Measurements from ENCODE around the gene SLC25A31.

The SLC25A31 gene

DNA sequence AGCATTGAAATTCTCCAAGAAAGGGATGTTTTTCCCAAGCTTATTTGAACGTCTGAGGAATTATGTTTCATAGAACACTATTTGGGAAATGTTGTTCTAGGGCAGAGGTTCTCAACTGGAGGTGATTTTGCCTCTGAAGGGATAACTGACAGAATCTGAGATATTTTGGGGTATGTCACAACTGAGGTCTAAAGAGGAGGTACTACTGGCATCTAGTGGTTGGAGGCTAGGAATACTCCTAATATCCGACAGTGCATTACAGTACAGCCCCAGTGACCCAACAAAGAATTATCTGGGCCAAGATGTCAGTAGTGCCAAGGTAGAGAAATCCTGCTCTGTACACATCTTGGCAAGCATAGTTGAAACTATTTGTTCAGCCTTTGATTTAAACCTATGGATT is 58.3 kb downstream of the SLC25A31 start:
- Histone ChIP-seq H3K27ac (ENCODE audit: low read depth in 2 of 2, low read length in 2 of 2) (no peak overlapping the region), H3K36me3 (ENCODE audit: control insufficient read depth in 2 of 2, insufficient read depth in 2 of 2, low read length in 2 of 2) (no peaks in the 10 kb centered on the region), H3K9me3 (ENCODE audit: control insufficient read depth in 2 of 2, low read length in 2 of 2) (no peaks in the 10 kb centered on the region), H3K4me1 (ENCODE audit: control insufficient read depth in 2 of 2, insufficient read depth in 2 of 2, low read length in 2 of 2) (no peaks in the 10 kb centered on the region), H3K4me3 (ENCODE audit: low read length in 2 of 2) (no peak overlapping the region), H3K9ac (ENCODE audit: low read depth in 1 of 2, low read length in 2 of 2) (no peak overlapping the region), H3K27me3 (ENCODE audit: control insufficient read depth in 2 of 2, insufficient read depth in 2 of 2, low read length in 2 of 2) (no peaks in the 10 kb centered on the region)

DNA sequence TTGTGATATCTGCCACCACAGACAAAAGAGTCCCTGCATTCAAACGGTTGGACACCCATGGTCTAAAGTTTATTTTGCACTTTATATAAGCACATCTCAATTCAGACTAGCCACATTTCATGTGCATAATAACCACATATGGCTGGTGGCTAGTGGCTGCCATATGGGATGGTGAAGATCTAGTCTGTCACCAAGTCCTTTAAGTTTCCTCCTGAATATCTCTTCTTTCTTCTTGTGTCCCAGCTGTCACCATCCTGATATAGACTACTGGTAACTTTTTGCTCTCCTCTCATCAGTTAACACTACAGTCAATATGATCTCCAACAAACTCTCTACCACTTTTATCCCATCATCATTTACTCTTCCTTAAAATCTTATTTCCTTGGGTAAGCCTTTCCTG is 61.2 kb downstream of the SLC25A31 start:
- no peak overlapping the region for H3K4me3 ChIP-seq (ENCODE audit: low read length in 2 of 2)
- no peak overlapping the region for H3K9ac ChIP-seq (ENCODE audit: low read depth in 1 of 2, low read length in 2 of 2)
- no peak overlapping the region for H3K27ac ChIP-seq (ENCODE audit: low read depth in 2 of 2, low read length in 2 of 2)
- H3K9me3 ChIP-seq (ENCODE audit: control insufficient read depth in 2 of 2, low read length in 2 of 2), result no peaks in the 10 kb centered on the region
- H3K27me3 ChIP-seq (ENCODE audit: control insufficient read depth in 2 of 2, insufficient read depth in 2 of 2, low read length in 2 of 2), result no peaks in the 10 kb centered on the region
- H3K36me3 ChIP-seq (ENCODE audit: control insufficient read depth in 2 of 2, insufficient read depth in 2 of 2, low read length in 2 of 2), result no peaks in the 10 kb centered on the region
- no peaks in the 10 kb centered on the region for H3K4me1 ChIP-seq (ENCODE audit: control insufficient read depth in 2 of 2, insufficient read depth in 2 of 2, low read length in 2 of 2)

DNA sequence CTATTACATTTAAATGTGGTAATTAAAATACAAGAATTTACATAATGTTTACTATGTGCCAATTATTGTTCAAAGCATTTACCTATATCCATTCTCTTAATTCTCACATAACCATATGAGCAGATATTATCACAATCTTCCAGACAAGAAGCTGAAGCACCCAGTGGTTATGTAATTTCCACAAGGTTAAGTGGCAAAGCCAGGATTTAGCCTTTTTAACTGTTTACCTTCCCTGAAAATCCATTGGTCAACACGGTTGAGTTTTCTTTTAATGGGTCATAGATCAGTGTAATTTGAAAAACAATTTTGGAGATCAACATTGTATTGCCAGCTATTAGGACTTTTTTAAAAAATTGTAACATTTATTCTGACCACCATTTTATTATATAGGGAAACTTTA is 63.3 kb downstream of the SLC25A31 start:
- Histone ChIP-seq H3K27ac (ENCODE audit: low read depth in 2 of 2, low read length in 2 of 2) (no peak overlapping the region), H3K4me1 (ENCODE audit: control insufficient read depth in 2 of 2, insufficient read depth in 2 of 2, low read length in 2 of 2) (no peaks in the 10 kb centered on the region), H3K27me3 (ENCODE audit: control insufficient read depth in 2 of 2, insufficient read depth in 2 of 2, low read length in 2 of 2) (no peaks in the 10 kb centered on the region), H3K4me3 (ENCODE audit: low read length in 2 of 2) (no peak overlapping the region), H3K9me3 (ENCODE audit: control insufficient read depth in 2 of 2, low read length in 2 of 2) (no peaks in the 10 kb centered on the region), H3K36me3 (ENCODE audit: control insufficient read depth in 2 of 2, insufficient read depth in 2 of 2, low read length in 2 of 2) (no peaks in the 10 kb centered on the region), H3K9ac (ENCODE audit: low read depth in 1 of 2, low read length in 2 of 2) (no peak overlapping the region)

DNA sequence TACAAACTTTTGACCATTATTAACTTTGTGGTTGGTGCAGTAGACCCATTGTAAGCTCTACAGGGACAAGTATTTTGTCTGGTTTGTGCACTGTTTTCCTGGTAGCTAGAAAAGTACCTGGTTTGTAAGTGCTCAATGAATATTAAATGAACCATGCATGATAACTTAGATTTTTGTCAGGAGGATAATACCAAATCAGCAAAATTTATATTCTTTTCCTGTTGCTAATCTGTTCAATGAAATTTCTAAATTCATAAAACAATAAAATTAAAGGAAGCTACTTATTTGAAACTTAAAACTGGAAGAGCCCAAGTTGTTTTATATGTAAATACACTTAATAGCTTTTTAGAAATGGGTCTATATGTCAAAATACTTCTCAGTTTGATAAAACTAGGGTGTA is 69.5 kb downstream of the SLC25A31 start:
- H3K27me3 ChIP-seq (ENCODE audit: control insufficient read depth in 2 of 2, insufficient read depth in 2 of 2, low read length in 2 of 2), result no peaks in the 10 kb centered on the region
- H3K9me3 ChIP-seq (ENCODE audit: control insufficient read depth in 2 of 2, low read length in 2 of 2), result no peaks in the 10 kb centered on the region
- H3K36me3 ChIP-seq (ENCODE audit: control insufficient read depth in 2 of 2, insufficient read depth in 2 of 2, low read length in 2 of 2), result no peaks in the 10 kb centered on the region
- H3K27ac ChIP-seq (ENCODE audit: low read depth in 2 of 2, low read length in 2 of 2), result no peak overlapping the region
- H3K4me3 ChIP-seq (ENCODE audit: low read length in 2 of 2), result no peak overlapping the region
- no peak overlapping the region for H3K9ac ChIP-seq (ENCODE audit: low read depth in 1 of 2, low read length in 2 of 2)
- no peaks in the 10 kb centered on the region for H3K4me1 ChIP-seq (ENCODE audit: control insufficient read depth in 2 of 2, insufficient read depth in 2 of 2, low read length in 2 of 2)

DNA sequence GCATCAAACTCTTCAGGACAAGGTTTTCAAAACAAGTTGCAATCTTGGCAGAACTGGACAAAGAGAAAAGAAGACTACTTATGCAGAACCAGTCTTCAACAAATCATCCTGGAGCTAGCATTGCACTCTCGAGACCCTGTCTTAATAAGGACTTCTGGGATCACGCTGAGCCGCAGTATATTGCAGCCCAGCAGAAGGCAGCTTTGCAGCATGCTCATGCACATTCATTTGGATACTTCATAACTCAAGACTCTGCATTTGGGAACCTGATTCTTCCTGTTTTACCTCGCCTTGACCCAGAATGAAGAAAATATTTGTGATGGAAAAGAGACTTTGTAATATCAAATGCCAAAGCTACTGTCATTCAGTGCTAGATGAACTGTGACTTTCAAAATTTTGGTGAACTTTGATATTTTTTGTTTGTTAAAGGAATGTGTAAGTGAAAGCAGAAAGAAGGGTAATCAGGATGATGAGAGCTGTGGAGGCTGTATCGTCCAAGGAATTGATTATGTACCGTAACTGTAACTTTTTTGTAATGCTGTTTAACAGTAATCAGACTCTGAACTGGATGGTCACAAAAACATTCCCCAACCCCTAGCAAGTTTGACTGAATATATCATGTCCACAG is 79.1 kb downstream of the SLC25A31 start:
- Histone ChIP-seq H3K4me3 (ENCODE audit: low read length in 2 of 2) (no peak overlapping the region), H3K27me3 (ENCODE audit: control insufficient read depth in 2 of 2, insufficient read depth in 2 of 2, low read length in 2 of 2) (no peaks in the 10 kb centered on the region), H3K27ac (ENCODE audit: low read depth in 2 of 2, low read length in 2 of 2) (no peak overlapping the region), H3K36me3 (ENCODE audit: control insufficient read depth in 2 of 2, insufficient read depth in 2 of 2, low read length in 2 of 2) (no peaks in the 10 kb centered on the region), H3K9me3 (ENCODE audit: control insufficient read depth in 2 of 2, low read length in 2 of 2) (no peaks in the 10 kb centered on the region), H3K9ac (ENCODE audit: low read depth in 1 of 2, low read length in 2 of 2) (no peak overlapping the region), H3K4me1 (ENCODE audit: control insufficient read depth in 2 of 2, insufficient read depth in 2 of 2, low read length in 2 of 2) (no peaks in the 10 kb centered on the region)

DNA sequence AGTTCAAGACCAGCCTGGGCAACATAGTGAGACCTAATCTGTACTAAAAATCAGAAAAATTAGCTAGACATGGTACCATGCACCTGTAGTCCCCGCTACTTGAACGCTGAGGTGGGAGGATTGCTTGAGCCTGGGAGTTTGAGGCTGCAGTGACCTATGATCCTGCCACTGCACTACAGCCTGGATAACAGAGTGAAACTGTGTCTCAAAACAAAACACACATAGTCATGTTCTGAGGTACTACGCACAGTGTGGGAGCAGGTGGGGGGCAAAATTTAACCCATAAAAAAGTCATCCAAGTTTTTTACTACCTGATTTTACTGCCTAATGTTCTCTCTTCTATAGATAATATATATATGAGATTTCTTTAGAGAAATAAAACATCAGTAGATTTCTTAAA is 80.4 kb downstream of the SLC25A31 start:
- Histone ChIP-seq H3K27ac (ENCODE audit: low read depth in 2 of 2, low read length in 2 of 2) (no peak overlapping the region), H3K9ac (ENCODE audit: low read depth in 1 of 2, low read length in 2 of 2) (no peak overlapping the region), H3K4me1 (ENCODE audit: control insufficient read depth in 2 of 2, insufficient read depth in 2 of 2, low read length in 2 of 2) (no peaks in the 10 kb centered on the region), H3K9me3 (ENCODE audit: control insufficient read depth in 2 of 2, low read length in 2 of 2) (no peaks in the 10 kb centered on the region), H3K36me3 (ENCODE audit: control insufficient read depth in 2 of 2, insufficient read depth in 2 of 2, low read length in 2 of 2) (no peaks in the 10 kb centered on the region), H3K4me3 (ENCODE audit: low read length in 2 of 2) (no peak overlapping the region), H3K27me3 (ENCODE audit: control insufficient read depth in 2 of 2, insufficient read depth in 2 of 2, low read length in 2 of 2) (no peaks in the 10 kb centered on the region)

DNA sequence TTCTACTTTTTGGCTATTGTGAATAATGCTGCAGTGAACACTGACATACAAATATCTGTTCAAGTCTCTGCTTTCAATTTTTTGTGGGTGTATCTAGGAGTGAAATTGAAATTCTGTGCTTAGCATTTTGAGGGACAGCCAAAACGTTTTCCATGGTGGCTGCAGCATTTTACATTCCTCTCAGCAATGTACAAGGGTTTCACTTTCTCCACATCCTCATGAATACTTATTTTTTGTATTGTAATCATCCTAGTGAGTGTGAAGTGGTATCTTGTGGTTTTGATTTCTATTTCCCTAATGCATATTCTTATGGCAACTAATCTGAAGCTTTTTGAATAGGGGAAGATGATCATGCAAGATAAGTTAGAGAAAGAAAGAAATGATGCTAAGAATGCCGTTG is 92.2 kb downstream of the SLC25A31 start:
- Histone ChIP-seq H3K9ac (ENCODE audit: low read depth in 1 of 2, low read length in 2 of 2) (no peak overlapping the region), H3K27ac (ENCODE audit: low read depth in 2 of 2, low read length in 2 of 2) (no peak overlapping the region), H3K9me3 (ENCODE audit: control insufficient read depth in 2 of 2, low read length in 2 of 2) (no peaks in the 10 kb centered on the region), H3K27me3 (ENCODE audit: control insufficient read depth in 2 of 2, insufficient read depth in 2 of 2, low read length in 2 of 2) (no peaks in the 10 kb centered on the region), H3K4me3 (ENCODE audit: low read length in 2 of 2) (no peak overlapping the region), H3K4me1 (ENCODE audit: control insufficient read depth in 2 of 2, insufficient read depth in 2 of 2, low read length in 2 of 2) (no peaks in the 10 kb centered on the region), H3K36me3 (ENCODE audit: control insufficient read depth in 2 of 2, insufficient read depth in 2 of 2, low read length in 2 of 2) (no peaks in the 10 kb centered on the region)

Data from mucosa of rectum (tissue), 2 donors.